Fibroblast of skin of abdomen (primary cell): ENCODE measurements around the gene EEFSEC.

Experiments used
- DNase-seq: peaks from one replicate; pipeline ENCODE4 v3.0.0-alpha.2; 2013

The EEFSEC gene

GRCh38 chr3:128243602-128244504 lies 90.6 kb downstream of the EEFSEC start:
- DNase-seq = no peak

GRCh38 chr3:128245460-128245859 lies 92.2 kb downstream of the EEFSEC start:
- DNase-seq = no peak

GRCh38 chr3:128247666-128248409 lies 94.6 kb downstream of the EEFSEC start:
- DNase-seq = no peak

GRCh38 chr3:128252083-128252482 lies 98.8 kb downstream of the EEFSEC start:
- DNase-seq = no peak

- no peak for DNase-seq
Measured at GRCh38 chr3:128253150-128253549, 99.9 kb downstream of the EEFSEC start.

DNA sequence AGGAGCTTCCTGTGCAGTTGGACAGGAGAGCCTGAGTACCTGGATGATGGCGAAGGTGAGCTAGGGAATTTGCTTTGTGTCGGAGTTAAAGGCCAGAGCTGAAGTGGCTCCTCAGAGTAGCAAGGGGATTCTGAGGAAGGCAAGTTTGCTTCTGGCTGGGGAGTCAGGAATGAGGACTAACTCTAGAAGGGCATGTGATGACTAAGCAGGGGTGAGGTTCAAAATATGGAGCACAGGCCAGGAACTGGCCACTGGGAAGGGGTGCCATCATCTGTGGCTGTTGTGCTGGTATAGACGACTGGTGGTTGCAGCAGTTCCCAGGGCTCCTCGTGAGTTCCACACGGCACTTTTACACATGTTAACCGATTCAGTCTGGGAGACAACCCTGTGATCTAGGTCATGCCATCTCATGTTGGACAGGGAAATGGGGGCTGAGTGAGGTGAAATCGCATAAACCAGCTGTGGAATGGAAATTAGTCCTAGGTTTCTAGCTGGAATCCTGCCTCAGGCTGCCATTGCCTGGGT lies 100.8 kb downstream of the EEFSEC start:
- no peak for DNase-seq

DNA sequence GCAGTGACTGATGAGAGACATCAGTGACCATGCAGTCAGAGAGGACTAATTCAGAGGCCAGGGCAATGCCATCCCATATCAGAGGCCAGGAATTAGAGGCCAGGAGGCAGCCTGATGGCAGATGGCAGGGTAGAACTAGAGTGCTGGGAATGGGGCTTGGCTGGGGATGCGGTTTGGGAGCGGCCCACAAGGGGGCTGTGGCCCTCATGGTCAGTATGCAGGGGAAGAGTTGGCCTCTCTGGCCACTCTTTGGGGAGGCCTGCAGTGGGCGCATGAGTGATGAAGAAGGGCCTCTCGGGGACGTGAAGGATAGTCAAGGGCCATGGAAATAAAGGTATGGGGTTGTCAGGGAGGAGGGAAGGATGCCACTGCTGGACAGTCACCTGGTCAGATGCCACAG lies 101.7 kb downstream of the EEFSEC start:
- no peak for DNase-seq

GRCh38 chr3:128256131-128256530 lies 102.8 kb downstream of the EEFSEC start:
- DNase-seq = no peak

DNA sequence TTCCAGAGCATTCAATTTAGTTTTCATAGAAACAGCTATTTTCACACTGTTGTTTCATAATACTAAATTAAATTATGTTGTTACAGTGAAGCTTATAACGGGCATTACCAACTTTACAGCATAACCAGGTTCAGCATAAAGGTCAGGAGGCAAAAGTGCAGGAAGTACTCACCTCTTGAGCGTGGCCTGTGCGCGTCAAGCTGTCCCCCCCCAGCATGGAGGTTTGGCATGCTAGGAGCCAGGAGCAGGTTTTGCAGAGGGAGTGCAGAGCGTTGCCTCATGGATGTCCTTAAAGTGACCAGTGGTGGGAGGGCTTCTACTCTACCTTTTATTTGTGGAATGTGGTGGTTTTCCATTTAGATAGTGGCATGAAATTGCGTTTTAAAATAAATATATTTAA lies 104.4 kb downstream of the EEFSEC start:
- DNase-seq = no peak

- DNase-seq = no peak
Measured at GRCh38 chr3:128260275-128260674, 107.0 kb downstream of the EEFSEC start.

DNA sequence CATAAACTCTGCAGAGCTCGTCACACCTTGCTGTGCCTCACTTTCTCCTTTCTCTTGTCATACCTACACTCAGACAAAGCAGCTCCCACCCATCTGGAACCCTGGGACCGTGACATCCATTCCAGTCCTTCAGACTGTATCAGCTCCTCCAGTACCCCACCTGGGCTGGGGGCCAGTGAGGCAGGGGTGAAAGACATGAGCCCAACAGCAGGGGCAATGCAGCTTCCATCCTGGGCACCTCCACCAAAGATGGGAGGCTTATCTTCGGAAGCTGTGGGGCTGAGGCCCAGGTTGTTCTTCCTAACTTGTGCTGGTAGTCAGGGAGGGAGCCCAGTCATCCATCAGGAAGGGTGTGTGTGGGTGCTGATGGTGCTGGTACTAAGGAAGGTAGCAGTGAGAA lies 109.2 kb downstream of the EEFSEC start:
- DNase-seq = no peak

GRCh38 chr3:128263118-128263517 lies 109.8 kb downstream of the EEFSEC start:
- DNase-seq = no peak

DNA sequence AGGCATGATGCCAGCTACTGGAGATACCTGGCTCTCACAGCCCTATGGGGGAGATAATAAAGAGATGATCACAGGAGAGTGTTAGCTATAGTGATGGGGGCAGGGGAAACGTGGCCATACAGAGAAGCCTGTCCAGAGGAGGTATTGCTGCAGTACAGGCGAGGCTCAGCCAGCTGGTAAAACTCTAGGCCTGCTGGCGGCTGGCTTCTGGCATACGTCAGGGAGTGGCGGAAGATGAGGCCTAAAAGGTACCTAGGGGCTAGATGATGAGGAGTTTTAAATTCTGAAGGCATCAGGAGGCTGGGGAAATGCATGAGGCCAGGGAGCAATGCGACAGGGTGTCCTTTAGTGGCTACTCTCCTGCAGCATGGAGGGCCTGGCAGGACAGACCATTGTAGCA lies 110.7 kb downstream of the EEFSEC start:
- DNase-seq = no peak

GRCh38 chr3:128266453-128266852 lies 113.2 kb downstream of the EEFSEC start:
- no peak for DNase-seq

- no peak for DNase-seq
Measured at GRCh38 chr3:128267541-128267940, 114.3 kb downstream of the EEFSEC start.

DNA sequence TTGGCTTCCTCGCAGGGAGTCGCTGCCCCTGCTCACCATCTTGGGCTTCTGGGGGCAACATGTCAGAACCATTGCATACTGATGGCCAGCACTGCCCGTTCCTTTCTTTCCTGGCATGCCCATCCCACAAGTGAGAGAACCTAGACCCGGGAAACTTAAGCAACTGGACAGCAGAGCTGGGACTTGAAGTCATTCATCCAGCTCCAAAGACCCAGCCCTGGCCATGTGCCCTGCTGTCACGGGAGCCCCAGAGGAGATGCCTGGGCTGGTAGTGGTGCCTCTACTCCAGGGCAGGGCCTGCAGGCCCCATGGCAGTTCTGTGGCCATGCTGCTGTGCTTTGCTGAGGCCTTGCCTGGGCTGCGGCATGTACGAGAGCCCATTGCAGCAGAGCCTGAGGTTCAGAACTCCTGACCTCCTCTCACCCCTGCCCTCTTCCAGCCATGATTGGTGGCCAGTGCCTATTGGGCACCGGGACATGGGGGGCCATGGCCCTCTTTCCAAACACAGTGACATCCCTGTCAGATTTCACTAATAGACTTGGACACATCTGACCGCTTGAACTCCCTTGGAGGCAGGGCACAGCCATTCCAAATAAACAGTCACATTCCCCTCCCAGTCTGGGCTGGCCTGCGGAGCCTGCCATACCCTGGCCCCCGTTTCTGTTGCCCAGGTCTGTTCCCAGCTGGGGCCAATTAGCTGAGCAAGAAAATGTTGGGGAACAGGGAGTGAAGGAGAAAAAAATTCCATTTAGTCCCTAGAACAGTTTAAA lies 115.9 kb downstream of the EEFSEC start:
- DNase-seq = no peak

DNA sequence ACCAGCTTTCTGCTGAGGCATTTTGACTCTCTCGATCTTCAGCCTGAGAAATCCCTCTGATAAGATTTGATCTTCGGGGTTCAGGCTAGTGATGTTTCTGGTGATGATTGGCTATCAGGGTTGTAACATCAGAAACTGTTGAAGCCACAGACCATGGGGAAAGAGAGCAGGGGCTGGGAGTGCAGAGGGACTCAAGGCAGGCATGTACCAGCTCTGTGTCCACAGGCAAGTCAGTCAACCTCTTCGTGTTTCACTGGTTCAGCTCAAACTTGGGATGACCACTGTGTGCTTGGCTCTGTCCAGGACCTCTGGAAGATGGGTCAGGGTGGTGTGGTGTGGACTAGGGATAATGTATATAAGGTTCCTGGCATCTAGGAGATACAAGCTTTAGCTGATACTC lies 116.5 kb downstream of the EEFSEC start:
- DNase-seq = no peak

GRCh38 chr3:128270559-128271492 lies 117.5 kb downstream of the EEFSEC start:
- DNase-seq = no peak

DNA sequence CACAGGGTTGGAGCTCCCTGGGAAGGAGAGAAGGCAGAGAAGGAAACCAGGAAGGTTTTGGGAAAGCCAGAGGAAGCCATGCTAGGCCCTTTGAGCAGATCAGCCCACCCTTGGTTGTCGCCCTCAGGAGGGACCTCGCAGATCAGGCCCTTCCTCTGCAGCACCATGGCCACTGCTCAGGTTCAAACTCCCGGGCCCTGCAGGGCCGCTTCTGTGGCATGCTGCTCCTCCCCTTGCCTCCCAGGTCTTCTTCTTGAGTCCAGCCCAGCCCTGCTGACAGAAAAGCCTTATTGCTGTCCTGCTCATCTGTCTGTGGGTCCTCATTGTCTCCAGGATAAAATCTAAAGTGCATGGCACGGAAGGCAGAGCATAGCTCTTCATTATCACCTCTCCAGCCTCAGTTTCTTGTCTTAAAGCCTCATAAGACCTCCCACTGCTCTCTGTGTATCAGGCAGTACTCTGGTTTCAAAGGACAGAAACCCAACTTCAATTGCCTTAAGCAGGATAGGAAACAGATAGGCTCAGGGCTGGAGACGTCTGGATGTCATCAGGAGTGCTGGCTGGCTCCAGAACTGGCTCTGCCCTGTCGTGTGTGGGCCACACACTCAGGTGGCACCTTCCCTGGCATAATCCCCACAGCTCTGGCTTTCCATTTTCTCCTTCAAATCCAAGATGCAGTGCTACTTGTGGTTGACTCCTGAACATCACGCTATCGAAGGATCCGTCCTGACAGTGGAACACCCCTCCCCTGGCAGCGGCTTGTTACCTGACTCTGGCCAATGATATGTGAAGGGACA lies 118.5 kb downstream of the EEFSEC start:
- DNase-seq = no peak

GRCh38 chr3:128273109-128273840 lies 120.0 kb downstream of the EEFSEC start:
- DNase-seq = no peak
